AG09319 (cell line): ENCODE data around the gene ZNF891.

Experiments
- DNase-seq: peaks from one replicate; pipeline ENCODE4 v3.0.0-alpha.2; 2010; ENCODE audit warnings: low read depth; ENCODE audit errors: extremely low read depth
- TF ChIP-seq, protein P1 (sequence below): IDR thresholded peaks from 2 replicates; pipeline ENCODE4 v1.5.1; 2011; ENCODE audit warnings: low read depth, mild to moderate bottlenecking, inconsistent platforms, low read length, moderate library complexity

Gene ZNF891

GRCh38 chr12:133061954-133062353 is 68.1 kb downstream of the ZNF891 start:
- TF ChIP-seq, protein P1, sequence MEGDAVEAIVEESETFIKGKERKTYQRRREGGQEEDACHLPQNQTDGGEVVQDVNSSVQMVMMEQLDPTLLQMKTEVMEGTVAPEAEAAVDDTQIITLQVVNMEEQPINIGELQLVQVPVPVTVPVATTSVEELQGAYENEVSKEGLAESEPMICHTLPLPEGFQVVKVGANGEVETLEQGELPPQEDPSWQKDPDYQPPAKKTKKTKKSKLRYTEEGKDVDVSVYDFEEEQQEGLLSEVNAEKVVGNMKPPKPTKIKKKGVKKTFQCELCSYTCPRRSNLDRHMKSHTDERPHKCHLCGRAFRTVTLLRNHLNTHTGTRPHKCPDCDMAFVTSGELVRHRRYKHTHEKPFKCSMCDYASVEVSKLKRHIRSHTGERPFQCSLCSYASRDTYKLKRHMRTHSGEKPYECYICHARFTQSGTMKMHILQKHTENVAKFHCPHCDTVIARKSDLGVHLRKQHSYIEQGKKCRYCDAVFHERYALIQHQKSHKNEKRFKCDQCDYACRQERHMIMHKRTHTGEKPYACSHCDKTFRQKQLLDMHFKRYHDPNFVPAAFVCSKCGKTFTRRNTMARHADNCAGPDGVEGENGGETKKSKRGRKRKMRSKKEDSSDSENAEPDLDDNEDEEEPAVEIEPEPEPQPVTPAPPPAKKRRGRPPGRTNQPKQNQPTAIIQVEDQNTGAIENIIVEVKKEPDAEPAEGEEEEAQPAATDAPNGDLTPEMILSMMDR = no peak
- DNase-seq = no peak

DNA sequence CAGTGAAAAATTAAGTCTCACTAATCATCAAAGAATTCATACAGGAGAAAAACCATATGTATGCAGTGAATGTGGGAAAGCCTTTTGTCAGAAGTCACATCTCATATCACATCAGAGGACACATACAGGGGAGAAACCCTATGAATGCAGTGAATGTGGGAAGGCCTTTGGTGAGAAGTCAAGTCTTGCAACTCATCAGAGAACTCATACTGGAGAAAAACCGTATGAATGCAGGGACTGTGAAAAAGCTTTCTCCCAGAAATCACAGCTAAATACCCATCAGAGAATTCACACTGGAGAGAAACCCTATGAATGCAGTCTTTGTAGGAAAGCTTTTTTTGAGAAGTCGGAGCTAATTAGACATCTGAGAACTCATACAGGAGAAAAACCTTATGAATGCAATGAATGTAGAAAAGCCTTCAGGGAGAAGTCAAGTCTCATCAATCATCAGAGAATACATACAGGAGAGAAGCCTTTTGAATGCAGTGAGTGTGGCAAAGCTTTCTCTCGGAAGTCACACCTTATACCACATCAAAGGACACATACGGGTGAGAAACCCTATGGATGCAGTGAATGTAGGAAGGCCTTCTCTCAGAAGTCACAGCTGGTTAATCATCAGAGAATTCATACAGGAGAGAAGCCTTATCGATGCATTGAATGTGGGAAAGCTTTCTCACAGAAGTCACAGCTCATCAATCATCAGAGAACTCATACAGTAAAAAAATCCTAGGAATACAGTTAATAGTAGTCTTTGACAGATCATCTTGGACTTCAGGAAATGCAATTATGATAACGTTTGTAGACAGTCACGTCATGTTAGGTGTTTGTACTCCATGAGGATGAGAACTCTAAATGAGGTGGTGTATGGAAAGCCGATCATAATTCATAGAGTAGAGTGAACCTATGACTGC is 71.6 kb downstream of the ZNF891 start:
- TF ChIP-seq, protein P1 = no peak
- no peak for DNase-seq

DNA sequence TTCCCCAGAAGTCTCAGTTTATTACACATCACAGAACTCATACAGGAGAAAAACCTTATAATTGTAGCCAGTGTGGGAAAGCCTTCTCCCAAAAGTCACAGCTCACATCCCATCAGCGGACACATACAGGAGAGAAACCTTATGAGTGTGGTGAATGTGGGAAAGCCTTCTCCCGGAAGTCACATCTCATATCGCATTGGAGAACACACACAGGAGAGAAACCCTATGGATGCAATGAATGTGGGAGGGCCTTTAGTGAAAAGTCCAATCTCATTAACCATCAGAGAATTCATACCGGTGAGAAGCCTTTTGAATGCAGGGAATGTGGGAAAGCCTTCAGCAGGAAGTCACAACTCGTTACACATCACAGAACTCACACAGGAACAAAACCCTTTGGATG is 72.6 kb downstream of the ZNF891 start:
- TF ChIP-seq, protein P1 = no peak
- DNase-seq = no peak
